K562 (cell line): ENCODE results near the gene MAL. TPM values are rescaled to one million over a fixed set of nuclear protein-coding genes. Genes with fewer than 3 reads are reported as not detected.

ENCODE experiments used
- ATAC-seq: fragments of 200-7000 bp; cut with Tn5 transposase; 3 replicates; pipeline ENCODE4 v1.9.1; 2020; ENCODE audit warnings: moderate library complexity
- BruUV-seq: library from RNA; stranded (reverse); fragments of 400-500 nt; replicated peaks from 2 replicates; lab custom pipeline; 2021; lab: Mats Ljungman, UMichigan
- CTCF ChIA-PET: fragments of 300-600 bp; formaldehyde crosslinking; extraction: SDS; loops from one replicate; lab custom pipeline; 2021; ENCODE audit warnings: low intra/inter-chr PET ratio; lab: Yijun Ruan, JAX
- POLR2A ChIA-PET: fragments of 300-600, 350-650 bp; sonication (Branson Sonifier 250); formaldehyde crosslinking; extraction: SDS; loops from one replicate; lab custom pipeline; 2021; ENCODE audit warnings: antibody characterized with exemption, inconsistent platforms; lab: Yijun Ruan, JAX
- DNase-seq, 4 experiments: peaks; one replicate each; pipeline versions ENCODE4 v3.0.0 to v3.0.0-alpha.2; 2011 to 2018; ENCODE audit warnings: low spot score in 3 of 4, mixed read lengths in 3 of 4; ENCODE audit errors: extremely low read depth in 1 of 4
- FAIRE-seq: peaks from 2 replicates; lab custom pipeline; 2011; peaks lifted over from hg19 to GRCh38; lab: Jason Lieb, UNC
- H2AFZ ChIP-seq: 2 replicates; pipeline ENCODE4 v1.6.0; 2011; ENCODE audit warnings: low read depth, low read length, control low read depth, inconsistent platforms
- H3K27ac ChIP-seq: fragments of 200-600 bp; 3 replicates; pipeline ENCODE4 v1.8.0; 2011; ENCODE audit warnings: low read depth, mild to moderate bottlenecking, control low read depth, inconsistent platforms, low read length, moderate library complexity, mixed read lengths; ENCODE audit errors: extremely low read depth
- H3K27me3 ChIP-seq, 2 experiments: fragments of 300-600 bp in 1 of 2; 2 replicates in 1 of 2; 3 replicates in 1 of 2; pipeline versions ENCODE4 v1.6.0 to v1.8.0; 2011; ENCODE audit warnings: inconsistent platforms in 2 of 2, low read length in 2 of 2, mild to moderate bottlenecking in 1 of 2, mixed read lengths in 1 of 2, moderate library complexity in 1 of 2; ENCODE audit not compliant: control insufficient read depth in 2 of 2, insufficient read depth in 2 of 2
- H3K36me3 ChIP-seq: fragments of 300-600 bp; 3 replicates; pipeline ENCODE4 v1.8.0; 2011; ENCODE audit warnings: mild to moderate bottlenecking, low read length, inconsistent platforms; ENCODE audit not compliant: control insufficient read depth, insufficient read depth
- H3K4me1 ChIP-seq, 2 experiments: fragments of 200-600 bp in 1 of 2; replicated peaks in 1 of 2; 2 replicates in 1 of 2; 3 replicates in 1 of 2; pipeline versions ENCODE4 v1.5.1 to v1.8.0; 2011; ENCODE audit warnings: inconsistent platforms in 2 of 2, low read length in 2 of 2, mild to moderate bottlenecking in 1 of 2, mixed read lengths in 1 of 2, moderate library complexity in 1 of 2; ENCODE audit not compliant: control insufficient read depth in 2 of 2, insufficient read depth in 2 of 2
- H3K4me2 ChIP-seq: 2 replicates; pipeline ENCODE4 v1.6.1; 2011; ENCODE audit warnings: low read length, control low read depth, inconsistent platforms, mixed read lengths; ENCODE audit not compliant: insufficient read depth
- H3K4me3 ChIP-seq: fragments of 200-600 bp; sonication (generic), shearing (Covaris generic); 2 replicates; pipeline ENCODE4 v1.5.1; 2016; ENCODE audit warnings: control low read depth, inconsistent platforms
- H3K79me2 ChIP-seq: fragments of 200-600 bp; 3 replicates; pipeline ENCODE4 v1.8.0; 2011; ENCODE audit warnings: low read length, inconsistent platforms; ENCODE audit not compliant: control insufficient read depth, insufficient read depth
- H3K9ac ChIP-seq, 2 experiments: 2 replicates each; pipeline versions ENCODE4 v1.6.0 to v1.6.1; 2011; ENCODE audit warnings: low read depth in 2 of 2, low read length in 2 of 2, control low read depth in 1 of 2, inconsistent platforms in 1 of 2, mild to moderate bottlenecking in 1 of 2, mixed read lengths in 1 of 2; ENCODE audit not compliant: insufficient read depth in 1 of 2
- H3K9me1 ChIP-seq: one replicate; pipeline ENCODE4 v1.6.0; 2011; ENCODE audit warnings: inconsistent platforms, mild to moderate bottlenecking, low read length, moderate library complexity; ENCODE audit not compliant: control insufficient read depth, insufficient read depth
- H3K9me3 ChIP-seq: replicated peaks from 2 replicates; pipeline ENCODE4 v1.5.1; 2011; ENCODE audit warnings: low read depth, low read length, inconsistent platforms; ENCODE audit not compliant: control insufficient read depth, insufficient read depth
- H4K20me1 ChIP-seq: replicated peaks from 2 replicates; pipeline ENCODE4 v1.6.1; 2011; ENCODE audit warnings: low read length, inconsistent platforms, mixed read lengths; ENCODE audit not compliant: control insufficient read depth, insufficient read depth
- BHLHE40 ChIP-seq: IDR thresholded peaks from 2 replicates; pipeline ENCODE4 v1.6.1; 2011; ENCODE audit warnings: low read length, improper control_type of control experiment
- CREBBP ChIP-seq: IDR thresholded peaks from one replicate; pipeline ENCODE4 v1.6.1; 2012; ENCODE audit warnings: low read depth, mild to moderate bottlenecking, control low read depth, inconsistent platforms, low read length
- DEAF1 ChIP-seq: fragments of 450-650 bp; formaldehyde crosslinking; IDR thresholded peaks from 2 replicates; pipeline ENCODE4 v1.4.0; 2020; ENCODE audit warnings: mild to moderate bottlenecking, moderate library complexity
- E2F4 ChIP-seq: sonication (generic); formaldehyde crosslinking; IDR thresholded peaks from 2 replicates; pipeline ENCODE4 v1.8.0; 2022; ENCODE audit warnings: mild to moderate bottlenecking, low read depth, missing genetic modification reagents
- FOXK1 ChIP-seq: sonication (generic); formaldehyde crosslinking; IDR thresholded peaks from 2 replicates; pipeline ENCODE4 v1.8.0; 2022; ENCODE audit warnings: missing genetic modification reagents, mild to moderate bottlenecking, borderline replicate concordance
- HMG20A ChIP-seq: fragments of 450-650 bp; formaldehyde crosslinking; conservative IDR thresholded peaks from 2 replicates; pipeline ENCODE4 v1.4.0; 2020; ENCODE audit warnings: mild to moderate bottlenecking, mixed read lengths
- KAT2B ChIP-seq: IDR thresholded peaks from one replicate; pipeline ENCODE4 v1.6.1; 2012; ENCODE audit warnings: low read depth, mild to moderate bottlenecking, control low read depth, inconsistent platforms, low read length, moderate library complexity
- MTF1 ChIP-seq: fragments of 250-450 bp; sonication (Bioruptor Pico); IDR thresholded peaks from 2 replicates; pipeline ENCODE4 v1.9.0; 2021; ENCODE audit warnings: moderate library complexity, mild to moderate bottlenecking, inconsistent platforms, borderline replicate concordance
- NFE2 ChIP-seq: IDR thresholded peaks from 2 replicates; pipeline ENCODE4 v1.6.1; 2014; ENCODE audit warnings: antibody characterized with exemption, low read depth
- NUFIP1 ChIP-seq: fragments of 450-650 bp; IDR thresholded peaks from 2 replicates; pipeline ENCODE4 v1.6.1; 2018; ENCODE audit not compliant: partially characterized antibody
- RBM25 ChIP-seq: fragments of 200-400 bp; formaldehyde crosslinking; IDR thresholded peaks from 2 replicates; pipeline ENCODE4 v1.6.1; 2018; ENCODE audit warnings: low read length, low read depth, moderate library complexity; ENCODE audit not compliant: severe bottlenecking
- SMAD3 ChIP-seq: fragments of 450-650 bp; formaldehyde crosslinking; conservative IDR thresholded peaks from 2 replicates; pipeline ENCODE4 v1.4.0; 2020; ENCODE audit warnings: mild to moderate bottlenecking
- SRSF3 ChIP-seq: fragments of 200-400 bp; formaldehyde crosslinking; IDR thresholded peaks from 2 replicates; pipeline ENCODE4 v1.6.1; 2016; ENCODE audit warnings: mild to moderate bottlenecking, low read length, moderate library complexity; ENCODE audit not compliant: insufficient read depth
- YBX1 ChIP-seq: fragments of 450-650 bp; IDR thresholded peaks from 2 replicates; pipeline ENCODE4 v1.7.1; 2016; ENCODE audit warnings: mild to moderate bottlenecking
- ZNF146 ChIP-seq: IDR thresholded peaks from one replicate; pipeline ENCODE4 v1.6.1; 2018; ENCODE audit warnings: missing compliant biosample characterization; ENCODE audit not compliant: unreplicated experiment
- WGBS: fragments of 100-300 bp; shearing (Covaris generic); methylation state at CpG from one replicate; pipeline ENCODE4 v1.1.6; 2016; ENCODE audit warnings: low coverage, mixed read lengths; ENCODE audit not compliant: insufficient coverage; ENCODE audit errors: missing lambda C conversion rate; 5-methylcytosine and 5-hydroxymethylcytosine counted together
- in situ Hi-C: fragments of 300-500 bp; cut with MboI; formaldehyde crosslinking; loops from 4 replicates; pipeline ENCODE4 v1.15.0; 2018; ENCODE audit warnings: inconsistent platforms, mixed read lengths
- intact Hi-C: fragments of 100-400 bp; cut with micrococcal nuclease; formaldehyde crosslinking; loops from 2 replicates; pipeline ENCODE4 v1.14.2; 2022
- polyA plus RNA-seq, 8 experiments: library from polyadenylated mRNA; depleted of rRNA in 4 of 8; stranded (reverse) in 5 of 8; unstranded in 3 of 8; fragments of >200 nt; fragmentation: Nextera tagmentation in 2 of 8; fragmentation: Illumina TruSeq in 1 of 8; extraction: Ambion mirVana in 2 of 8; extraction: Trizol in 1 of 8; gene quantifications; 2 replicates each; pipeline versions ENCODE4 v1.2.1 to v1.2.3, GENCODE V29; 2011 to 2014; ENCODE audit warnings: inconsistent platforms in 1 of 8, missing spikeins in 1 of 8
- total RNA-seq, 7 experiments: library from RNA; depleted of rRNA in 6 of 7; stranded (reverse); fragments of >200 nt in 6 of 7; fragmentation: Illumina TruSeq in 2 of 7; extraction: Trizol in 2 of 7; gene quantifications; 2 replicates each; pipeline versions ENCODE4 v1.2.1 to v1.2.3, GENCODE V29; 2011 to 2021; ENCODE audit warnings: low replicate concordance in 1 of 7

MAL gene
- total and polyA plus RNA-seq, 9 of the 15 experiments (the other 6 are each of a cell fraction or from before 2014, with no cell fraction given) = not detected

GRCh38 chr2:95004287-95004686 lies 21.2 kb upstream of the MAL start:
- FAIRE-seq (no peak), DNase-seq (no peak)
- BruUV-seq = no TSS peak
- peaks cover 10 to 31% of the 10 kb centered on the region in 2 experiments; a peak in 4 of 5 replicates for H3K27me3 ChIP-seq
- CTCF ChIA-PET = no interaction called here
- no peaks in the 10 kb centered on the region for H3K36me3 ChIP-seq
- no peak overlapping the region for H3K27ac ChIP-seq
- H3K79me2 ChIP-seq = no peaks in the 10 kb centered on the region
- H3K9me3 ChIP-seq = no peaks in the 10 kb centered on the region
- in situ Hi-C loops = no loop called here
- 0% methylated on average over 5 of the region's 5 CpGs for WGBS
- no peaks in the 10 kb centered on the region for H4K20me1 ChIP-seq
- POLR2A ChIA-PET = no interaction called here
- no peak for TF ChIP-seq SMAD3 (CRISPR knock-in tag)
- no peak for TF ChIP-seq YBX1
- no peak for TF ChIP-seq CREBBP
- TF ChIP-seq RBM25 = no peak
- no peak for TF ChIP-seq FOXK1 (CRISPR knock-in tag)
- TF ChIP-seq, all 486 proteins: peak for 0
- no peak for ATAC-seq
- Histone ChIP-seq H3K9ac (no peak overlapping the region; a peak in 1 of 4 replicates), H3K9me1 (no peaks in the 10 kb centered on the region), H2AFZ (no peak overlapping the region), H3K4me2 (no peak overlapping the region), H3K4me1 (no peaks in the 10 kb centered on the region), H3K4me3 (no peak overlapping the region)
- intact Hi-C loops = no loop called here

- CTCF ChIA-PET = no interaction called here
- FAIRE-seq (no peak), DNase-seq (no peak), ATAC-seq (no peak)
- no peaks in the 10 kb centered on the region for H3K9me1 ChIP-seq
- H3K36me3 ChIP-seq = no peaks in the 10 kb centered on the region
- H3K27me3 ChIP-seq = peaks cover 10 to 33% of the 10 kb centered on the region in 2 experiments; a peak in 4 of 5 replicates
- no peak overlapping the region for H3K27ac ChIP-seq
- H2AFZ ChIP-seq = no peak overlapping the region
- no peak overlapping the region for H3K4me2 ChIP-seq
- no peaks in the 10 kb centered on the region for H3K4me1 ChIP-seq
- H3K9me3 ChIP-seq = no peaks in the 10 kb centered on the region
- in situ Hi-C loops = no loop called here
- WGBS = 2% methylated on average over 7 of the region's 8 CpGs
- H3K4me3 ChIP-seq = no peak overlapping the region
- H3K9ac ChIP-seq = no peak overlapping the region
- POLR2A ChIA-PET = no interaction called here
- no TSS peak for BruUV-seq
- intact Hi-C loops = no loop called here
- no peaks in the 10 kb centered on the region for H3K79me2 ChIP-seq
- no peaks in the 10 kb centered on the region for H4K20me1 ChIP-seq
- no peak for TF ChIP-seq KAT2B
- no peak for TF ChIP-seq SRSF3
- no peak for TF ChIP-seq DEAF1 (CRISPR knock-in tag)
- TF ChIP-seq NFE2 = no peak
- no peak for TF ChIP-seq BHLHE40
- TF ChIP-seq HMG20A (CRISPR knock-in tag) = no peak
- TF ChIP-seq E2F4 = no peak
- no peak for TF ChIP-seq ZNF146 (CRISPR knock-in tag)
- TF ChIP-seq NUFIP1 = no peak
- no peak for TF ChIP-seq MTF1 (CRISPR knock-in tag)
These were observed 20.8 kb upstream of the MAL start for GRCh38 chr2:95004711-95005110.
